ENCODE results near the gene NUDT6.
"Not testable (repeated sequence)": the region's sequence is repeated elsewhere in the genome, so short reads cannot be mapped to it uniquely, and the experiment has no call there.

NUDT6 gene

DNA sequence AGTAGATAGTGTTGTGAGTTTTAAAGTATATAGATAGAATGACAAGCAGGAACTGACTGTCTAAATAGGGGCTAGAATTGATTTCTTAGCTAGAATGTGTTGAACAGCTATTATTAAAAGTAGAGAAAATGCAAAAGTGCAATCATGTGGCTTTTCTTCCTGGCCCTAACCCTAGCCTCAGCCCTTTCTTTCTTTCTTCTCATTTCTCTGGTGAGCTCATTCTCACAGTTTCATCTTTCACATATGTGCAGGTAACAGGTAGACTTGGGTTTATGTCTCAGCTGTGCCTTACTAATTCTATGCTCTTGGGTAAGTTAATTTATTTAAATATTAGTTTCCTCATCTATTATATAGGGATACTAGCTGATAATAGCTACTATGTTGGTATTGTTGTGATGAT is 70.8 kb downstream of the NUDT6 start:
- no peak for TF ChIP-seq EZH2 (IDR thresholded peaks at IDR 0.05; ENCODE audit: borderline replicate concordance, low read length)
- TF ChIP-seq, protein P1, sequence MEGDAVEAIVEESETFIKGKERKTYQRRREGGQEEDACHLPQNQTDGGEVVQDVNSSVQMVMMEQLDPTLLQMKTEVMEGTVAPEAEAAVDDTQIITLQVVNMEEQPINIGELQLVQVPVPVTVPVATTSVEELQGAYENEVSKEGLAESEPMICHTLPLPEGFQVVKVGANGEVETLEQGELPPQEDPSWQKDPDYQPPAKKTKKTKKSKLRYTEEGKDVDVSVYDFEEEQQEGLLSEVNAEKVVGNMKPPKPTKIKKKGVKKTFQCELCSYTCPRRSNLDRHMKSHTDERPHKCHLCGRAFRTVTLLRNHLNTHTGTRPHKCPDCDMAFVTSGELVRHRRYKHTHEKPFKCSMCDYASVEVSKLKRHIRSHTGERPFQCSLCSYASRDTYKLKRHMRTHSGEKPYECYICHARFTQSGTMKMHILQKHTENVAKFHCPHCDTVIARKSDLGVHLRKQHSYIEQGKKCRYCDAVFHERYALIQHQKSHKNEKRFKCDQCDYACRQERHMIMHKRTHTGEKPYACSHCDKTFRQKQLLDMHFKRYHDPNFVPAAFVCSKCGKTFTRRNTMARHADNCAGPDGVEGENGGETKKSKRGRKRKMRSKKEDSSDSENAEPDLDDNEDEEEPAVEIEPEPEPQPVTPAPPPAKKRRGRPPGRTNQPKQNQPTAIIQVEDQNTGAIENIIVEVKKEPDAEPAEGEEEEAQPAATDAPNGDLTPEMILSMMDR (IDR thresholded peaks at IDR 0.05; ENCODE audit: low read length) = no peak

DNA sequence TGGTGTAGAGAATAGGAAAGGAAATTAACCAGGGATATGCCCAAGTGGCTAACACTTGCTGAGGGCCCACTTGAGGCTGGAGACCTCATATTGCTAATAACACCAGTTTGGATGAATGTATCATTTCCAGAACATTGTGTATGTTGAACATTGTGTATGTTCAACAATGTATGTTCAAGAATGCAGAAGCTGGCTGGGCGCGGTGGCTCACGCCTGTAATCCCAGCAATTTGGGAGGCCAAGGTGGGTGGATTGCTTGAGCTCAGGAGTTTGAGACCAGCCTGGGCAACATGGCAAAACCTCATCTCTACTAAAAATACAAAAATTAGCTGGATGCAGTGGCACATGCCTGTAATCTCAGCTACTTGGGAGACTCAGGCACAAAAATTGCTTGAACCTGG is 72.6 kb downstream of the NUDT6 start:
- not testable (repeated sequence) for H3K36me3 ChIP-seq (ENCODE audit: insufficient read depth, low read length); H3F3A ChIP-seq (ENCODE audit: insufficient read depth, low read length); H3K4me3 ChIP-seq (ENCODE audit: low read depth, low read length, poor library complexity, severe bottlenecking); H2AFZ ChIP-seq (ENCODE audit: low read length); H3K27ac ChIP-seq (ENCODE audit: low read depth, low read length, poor library complexity, severe bottlenecking); H3K4me2 ChIP-seq (ENCODE audit: low read length); H3K9me2 ChIP-seq (ENCODE audit: low read depth, low read length); H3K27me3 ChIP-seq (ENCODE audit: insufficient read depth, low read length); H4K20me1 ChIP-seq (ENCODE audit: insufficient read depth, low read length); H3K79me2 ChIP-seq (ENCODE audit: insufficient read depth, low read length); H3K4me1 ChIP-seq (ENCODE audit: insufficient read depth, low read length, severe bottlenecking); H3K9me3 ChIP-seq (ENCODE audit: low read length); H3K9ac ChIP-seq (ENCODE audit: low read length)

More for the DNA sequence above, 70.8 kb downstream of the NUDT6 start:
- Histone ChIP-seq H3K79me2 (ENCODE audit: insufficient read depth, low read length) (no peaks in the 10 kb centered on the region), H3K4me2 (ENCODE audit: low read length) (no peak overlapping the region), H3F3A (ENCODE audit: insufficient read depth, low read length) (no peaks in the 10 kb centered on the region), H3K36me3 (ENCODE audit: insufficient read depth, low read length) (no peaks in the 10 kb centered on the region), H3K27ac (ENCODE audit: low read depth, low read length, poor library complexity, severe bottlenecking) (no peak overlapping the region), H4K20me1 (ENCODE audit: insufficient read depth, low read length) (no peaks in the 10 kb centered on the region), H3K4me1 (ENCODE audit: insufficient read depth, low read length, severe bottlenecking) (no peaks in the 10 kb centered on the region), H3K4me3 (ENCODE audit: low read depth, low read length, poor library complexity, severe bottlenecking) (no peak overlapping the region), H3K9me3 (ENCODE audit: low read length) (no peaks in the 10 kb centered on the region), H3K9ac (ENCODE audit: low read length) (no peak overlapping the region), H3K9me2 (ENCODE audit: low read depth, low read length) (no peaks in the 10 kb centered on the region), H2AFZ (ENCODE audit: low read length) (no peak overlapping the region), H3K27me3 (ENCODE audit: insufficient read depth, low read length) (no peaks in the 10 kb centered on the region)

DNA sequence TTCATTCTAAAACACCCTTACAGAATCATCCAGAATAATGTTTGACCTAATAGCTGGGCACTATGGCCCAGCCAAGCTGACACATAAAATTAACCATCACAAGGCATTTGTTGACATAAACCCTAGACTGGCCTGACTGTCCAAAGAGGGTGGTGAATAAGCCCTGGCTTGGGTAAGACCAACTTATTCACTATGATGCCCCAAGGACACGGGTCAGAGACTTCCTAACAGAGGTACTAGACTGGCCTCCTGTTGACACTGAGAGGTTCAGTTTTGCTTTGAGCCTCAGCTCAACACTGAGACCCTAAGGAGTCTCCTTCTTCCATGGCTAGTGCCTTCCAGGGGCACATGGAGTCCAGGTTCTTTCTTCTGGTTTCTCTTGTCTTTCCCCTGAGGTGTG is 74.5 kb downstream of the NUDT6 start:
- Histone ChIP-seq H3K79me2 (ENCODE audit: insufficient read depth, low read length) (no peaks in the 10 kb centered on the region), H3K27ac (ENCODE audit: low read depth, low read length, poor library complexity, severe bottlenecking) (no peak overlapping the region), H3K27me3 (ENCODE audit: insufficient read depth, low read length) (no peaks in the 10 kb centered on the region), H2AFZ (ENCODE audit: low read length) (no peak overlapping the region), H3K4me3 (ENCODE audit: low read depth, low read length, poor library complexity, severe bottlenecking) (no peak overlapping the region), H3K9me2 (ENCODE audit: low read depth, low read length) (no peaks in the 10 kb centered on the region), H3K4me1 (ENCODE audit: insufficient read depth, low read length, severe bottlenecking) (no peaks in the 10 kb centered on the region), H3F3A (ENCODE audit: insufficient read depth, low read length) (no peaks in the 10 kb centered on the region), H3K9me3 (ENCODE audit: low read length) (no peaks in the 10 kb centered on the region), H3K9ac (ENCODE audit: low read length) (no peak overlapping the region), H3K4me2 (ENCODE audit: low read length) (no peak overlapping the region), H3K36me3 (ENCODE audit: insufficient read depth, low read length) (no peaks in the 10 kb centered on the region), H4K20me1 (ENCODE audit: insufficient read depth, low read length) (no peaks in the 10 kb centered on the region)
- no peak for TF ChIP-seq EZH2 (IDR thresholded peaks at IDR 0.05; ENCODE audit: borderline replicate concordance, low read length)
- TF ChIP-seq, protein P1 (IDR thresholded peaks at IDR 0.05; ENCODE audit: low read length) = no peak

DNA sequence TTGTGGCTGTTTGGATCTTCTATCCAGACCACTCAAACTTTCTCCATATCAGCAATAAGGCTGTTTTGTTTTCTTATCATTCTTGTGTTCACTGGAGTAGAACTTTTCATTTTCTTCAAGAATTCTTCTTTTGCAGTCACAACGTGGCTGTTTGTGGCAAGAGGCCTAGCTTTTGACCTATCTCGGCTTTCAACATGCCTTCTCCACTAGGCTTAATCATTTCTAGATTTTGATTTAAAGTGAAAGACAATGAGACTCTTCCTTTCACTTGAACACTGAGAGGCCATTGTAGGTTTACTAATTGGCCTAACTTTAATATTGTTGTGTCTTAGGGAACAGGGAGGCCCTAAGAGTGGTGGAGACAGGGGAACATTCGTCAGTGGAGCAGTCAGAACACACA is 76.6 kb downstream of the NUDT6 start:
- H3K4me3 ChIP-seq (ENCODE audit: low read depth, low read length, poor library complexity, severe bottlenecking) = no peak overlapping the region
- H3K27ac ChIP-seq (ENCODE audit: low read depth, low read length, poor library complexity, severe bottlenecking) = no peak overlapping the region
- H3K79me2 ChIP-seq (ENCODE audit: insufficient read depth, low read length) = no peaks in the 10 kb centered on the region
- TF ChIP-seq, protein P1 (IDR thresholded peaks at IDR 0.05; ENCODE audit: low read length) = no peak
- no peak for TF ChIP-seq EZH2 (IDR thresholded peaks at IDR 0.05; ENCODE audit: borderline replicate concordance, low read length)
- H3K27me3 ChIP-seq (ENCODE audit: insufficient read depth, low read length) = no peaks in the 10 kb centered on the region
- H3K9me3 ChIP-seq (ENCODE audit: low read length) = no peaks in the 10 kb centered on the region
- H3F3A ChIP-seq (ENCODE audit: insufficient read depth, low read length) = no peaks in the 10 kb centered on the region
- no peak overlapping the region for H3K4me2 ChIP-seq (ENCODE audit: low read length)
- H3K4me1 ChIP-seq (ENCODE audit: insufficient read depth, low read length, severe bottlenecking) = no peaks in the 10 kb centered on the region
- H3K36me3 ChIP-seq (ENCODE audit: insufficient read depth, low read length) = no peaks in the 10 kb centered on the region
- H2AFZ ChIP-seq (ENCODE audit: low read length) = no peak overlapping the region
- no peaks in the 10 kb centered on the region for H3K9me2 ChIP-seq (ENCODE audit: low read depth, low read length)
- H4K20me1 ChIP-seq (ENCODE audit: insufficient read depth, low read length) = no peaks in the 10 kb centered on the region
- H3K9ac ChIP-seq (ENCODE audit: low read length) = no peak overlapping the region
